Astrocyte of the cerebellum (primary cell): Measurements from ENCODE around the gene MECP2.
"Not testable (repeated sequence)": the region's sequence is repeated elsewhere in the genome, so short reads cannot be mapped to it uniquely, and the experiment has no call there.

ENCODE experiments used
- DNase-seq: peaks from one replicate; pipeline ENCODE4 v3.0.0-alpha.2; 2011; ENCODE audit warnings: low read depth
- H3K4me3 ChIP-seq: 2 replicates; pipeline ENCODE4 v1.5.1; 2011; ENCODE audit warnings: mild to moderate bottlenecking, low read depth, low read length, moderate library complexity
- in situ Hi-C: cut with HindIII; loops from 2 replicates; pipeline ENCODE4 v1.10.0; 2017; ENCODE audit warnings: low sequenced_read_pairs
- TF ChIP-seq, protein P1 (sequence below): IDR thresholded peaks from 2 replicates; pipeline ENCODE4 v1.5.1; 2012; ENCODE audit warnings: low read length, low read depth, moderate library complexity, mild to moderate bottlenecking; ENCODE audit errors: missing control alignments

MECP2 gene

DNA sequence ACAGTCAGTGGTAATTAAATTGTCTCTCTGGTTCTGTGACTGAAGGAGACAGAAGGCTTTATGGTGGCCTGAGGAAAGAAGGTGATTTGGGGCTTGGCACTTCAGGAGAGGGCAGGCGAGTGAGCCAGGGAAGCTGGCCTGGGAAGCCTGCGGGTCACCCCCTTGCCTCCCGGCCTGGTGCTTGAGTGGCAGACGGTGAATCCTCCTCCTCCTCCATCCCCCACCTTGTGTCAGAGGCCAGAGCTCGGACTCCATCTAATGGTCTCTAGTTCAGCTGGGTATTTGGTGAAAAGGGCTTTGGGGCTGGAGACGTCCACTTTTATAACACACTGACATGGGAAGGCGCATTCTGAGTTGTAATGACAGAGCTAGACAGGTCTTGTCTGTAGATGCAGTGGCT is 116.3 kb downstream of the MECP2 start:
- no peak overlapping the region for H3K4me3 ChIP-seq
- DNase-seq, result no peak
- TF ChIP-seq, protein P1, sequence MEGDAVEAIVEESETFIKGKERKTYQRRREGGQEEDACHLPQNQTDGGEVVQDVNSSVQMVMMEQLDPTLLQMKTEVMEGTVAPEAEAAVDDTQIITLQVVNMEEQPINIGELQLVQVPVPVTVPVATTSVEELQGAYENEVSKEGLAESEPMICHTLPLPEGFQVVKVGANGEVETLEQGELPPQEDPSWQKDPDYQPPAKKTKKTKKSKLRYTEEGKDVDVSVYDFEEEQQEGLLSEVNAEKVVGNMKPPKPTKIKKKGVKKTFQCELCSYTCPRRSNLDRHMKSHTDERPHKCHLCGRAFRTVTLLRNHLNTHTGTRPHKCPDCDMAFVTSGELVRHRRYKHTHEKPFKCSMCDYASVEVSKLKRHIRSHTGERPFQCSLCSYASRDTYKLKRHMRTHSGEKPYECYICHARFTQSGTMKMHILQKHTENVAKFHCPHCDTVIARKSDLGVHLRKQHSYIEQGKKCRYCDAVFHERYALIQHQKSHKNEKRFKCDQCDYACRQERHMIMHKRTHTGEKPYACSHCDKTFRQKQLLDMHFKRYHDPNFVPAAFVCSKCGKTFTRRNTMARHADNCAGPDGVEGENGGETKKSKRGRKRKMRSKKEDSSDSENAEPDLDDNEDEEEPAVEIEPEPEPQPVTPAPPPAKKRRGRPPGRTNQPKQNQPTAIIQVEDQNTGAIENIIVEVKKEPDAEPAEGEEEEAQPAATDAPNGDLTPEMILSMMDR, result no peak
- in situ Hi-C loops, result no loop called here

DNA sequence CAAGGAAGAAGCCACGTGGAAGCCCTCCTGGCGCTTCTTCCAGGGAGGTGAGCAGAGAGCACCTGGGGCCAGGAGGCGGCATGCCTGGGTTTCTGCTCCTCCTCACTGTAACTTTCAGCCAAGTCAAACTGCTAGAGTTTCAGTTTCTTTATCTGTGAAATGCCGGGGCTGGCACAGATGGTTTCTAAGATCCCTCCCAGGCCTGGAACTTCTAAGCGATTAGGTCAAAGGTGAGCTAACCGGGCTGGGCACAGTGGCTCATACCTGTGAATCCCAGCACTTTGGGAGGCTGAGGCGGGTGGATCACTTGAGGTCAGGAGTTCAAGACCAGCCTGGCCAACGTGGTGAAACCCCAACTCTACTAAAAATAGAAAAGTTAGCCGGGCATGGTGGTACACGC is 117.1 kb downstream of the MECP2 start:
- in situ Hi-C loops, DNase-seq, H3K4me3 ChIP-seq: not testable (repeated sequence)

DNA sequence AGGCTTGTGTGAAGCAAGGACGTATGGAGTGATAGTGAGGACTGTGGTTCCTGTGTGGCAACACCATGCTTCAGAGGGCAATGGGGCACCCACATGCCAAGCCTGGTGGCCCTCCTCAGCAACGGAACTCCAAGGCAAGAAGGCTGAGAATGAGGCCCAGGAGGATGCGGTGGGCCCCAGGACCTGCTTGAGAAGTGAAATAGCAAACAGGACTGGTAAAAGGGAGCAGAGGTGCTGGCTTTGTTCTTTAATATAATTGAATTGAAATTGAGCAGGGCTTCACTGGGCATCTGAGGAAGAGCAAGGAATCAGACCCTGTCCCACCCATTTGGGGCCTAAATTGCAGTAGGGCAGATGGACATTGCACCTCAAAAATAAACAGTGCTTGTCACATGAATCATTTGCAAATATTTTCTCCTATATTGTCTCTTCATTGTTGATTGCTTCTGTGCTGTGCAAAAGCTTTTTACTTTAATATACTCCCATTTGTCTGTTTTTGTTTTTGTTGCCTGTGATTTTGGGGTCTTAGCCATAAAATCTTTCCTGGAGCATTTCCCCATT is 122.7 kb downstream of the MECP2 start:
- TF ChIP-seq, protein P1, result no peak
- DNase-seq, result no peak
- in situ Hi-C loops, result no loop called here
- H3K4me3 ChIP-seq, result no peak overlapping the region

DNA sequence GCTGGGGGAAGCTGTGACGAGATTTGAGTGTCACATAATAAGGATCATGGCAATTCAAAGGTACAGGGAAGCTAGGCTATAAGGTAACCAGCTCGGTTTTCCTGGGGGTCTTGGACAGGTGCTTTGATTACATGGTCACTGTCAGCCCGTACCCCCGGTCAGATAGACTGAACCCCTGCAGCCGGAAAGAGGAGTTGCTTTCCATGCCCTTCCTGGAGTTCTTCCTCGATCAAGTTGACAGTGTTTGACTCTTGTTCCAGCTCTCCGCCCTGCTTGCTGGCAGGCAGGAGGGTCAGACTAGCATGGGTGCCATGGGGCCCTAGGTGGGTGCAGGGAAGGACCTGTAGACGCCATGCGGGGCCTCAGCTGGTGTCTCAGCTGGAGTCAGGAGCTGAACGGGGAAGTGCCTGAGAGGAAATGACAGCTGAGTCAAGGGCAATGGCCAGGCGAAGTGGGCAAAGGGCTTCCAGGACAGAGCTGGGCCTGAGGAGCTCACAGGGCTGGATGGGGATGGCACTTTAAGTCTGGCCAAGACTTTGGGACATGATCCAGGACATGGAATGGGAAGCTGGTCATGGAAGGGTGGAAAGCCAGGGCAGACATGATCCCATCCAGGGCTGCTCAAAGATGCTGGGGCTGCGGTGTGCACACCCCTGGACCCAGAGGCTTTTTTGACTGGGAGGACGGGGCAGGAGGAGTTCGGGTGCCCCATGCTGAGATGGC is 123.4 kb downstream of the MECP2 start:
- TF ChIP-seq, protein P1, result no peak
- DNase-seq, result no peak
- in situ Hi-C loops, result no loop called here
- H3K4me3 ChIP-seq, result no peak overlapping the region

DNA sequence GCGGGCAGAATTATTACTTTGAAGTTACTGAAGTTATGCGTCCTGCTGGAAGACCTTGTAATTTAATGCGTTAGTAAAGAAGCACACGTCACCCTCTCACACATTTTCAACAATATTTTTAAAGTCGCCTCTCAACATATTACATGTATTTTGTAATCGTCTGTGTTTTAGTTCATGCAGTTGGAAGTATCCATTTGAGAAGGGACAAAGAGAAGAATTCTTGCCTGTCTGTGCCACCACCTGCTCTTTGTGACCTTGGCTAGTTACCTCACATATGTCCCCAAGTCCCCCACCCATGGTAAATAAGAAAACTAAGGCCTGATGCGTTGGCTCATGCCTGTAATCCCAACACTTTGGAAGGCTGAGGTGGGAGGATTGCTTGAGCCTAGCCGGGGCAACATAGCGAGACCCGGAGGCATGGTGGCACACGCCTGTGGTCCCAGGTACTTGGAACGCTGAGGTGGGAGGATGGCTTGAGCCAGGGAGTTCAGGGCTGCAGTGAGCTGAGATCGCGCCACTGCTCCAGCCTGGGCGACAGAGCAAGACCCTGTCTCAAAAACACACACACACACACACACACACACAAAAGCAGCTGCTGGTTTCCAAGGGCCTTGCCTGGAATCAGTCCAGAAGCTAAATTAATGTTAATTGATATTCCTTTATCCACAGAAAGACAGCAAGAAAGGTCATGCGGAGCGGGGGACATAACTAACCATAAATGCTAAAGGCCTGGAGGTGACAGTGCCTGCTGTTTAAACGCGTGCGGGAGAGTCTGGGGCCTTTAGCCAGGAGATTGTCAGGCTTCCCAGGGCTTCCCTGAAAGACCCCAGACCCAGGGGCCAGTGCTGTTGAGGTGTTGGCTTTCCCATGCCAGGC is 124.2 kb downstream of the MECP2 start:
- TF ChIP-seq, protein P1, result no peak
- in situ Hi-C loops, result no loop called here
- peak overlapping the region; percentile 42 for H3K4me3 ChIP-seq
- DNase-seq, result no peak

DNA sequence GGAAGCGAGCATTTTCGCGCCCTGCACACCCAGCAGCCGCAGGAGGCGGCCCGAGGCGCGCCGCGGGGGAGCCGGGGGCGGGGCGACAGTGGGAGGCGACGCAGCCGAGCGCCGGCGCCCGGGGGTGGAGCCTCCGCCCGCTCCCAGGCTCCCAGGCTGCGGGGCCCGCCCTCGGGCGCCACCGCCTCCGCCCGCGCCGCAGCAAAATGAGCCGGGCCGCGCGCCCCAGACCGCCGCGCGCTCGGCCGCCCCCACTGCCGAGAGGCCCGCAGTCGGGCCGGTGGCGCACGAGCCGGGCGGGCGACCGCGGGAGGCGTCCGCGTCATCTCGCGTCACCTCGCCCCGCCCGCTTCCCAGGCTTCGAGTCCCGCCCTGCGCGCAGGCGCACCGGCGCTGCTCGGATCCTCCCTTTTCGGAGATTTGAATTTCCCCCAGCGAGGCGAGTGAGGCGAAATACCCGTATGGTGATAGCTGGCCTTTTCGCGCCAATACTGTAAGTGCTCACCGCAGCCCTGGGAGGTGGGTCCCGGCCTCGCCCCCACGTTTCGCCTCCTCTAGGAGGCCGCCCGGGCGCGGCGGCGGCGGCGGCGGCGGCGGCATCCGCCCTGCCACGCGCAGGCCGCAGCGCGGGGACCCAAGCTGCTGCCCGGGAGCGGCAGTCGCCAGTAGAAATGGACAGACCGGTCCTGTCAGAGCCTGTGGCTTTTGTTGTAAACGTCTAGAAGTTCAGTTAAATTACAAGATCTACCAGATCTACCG is 125.0 kb downstream of the MECP2 start, which contains the start of gene TMEM187:
TMEM187 (plus strand) TSS at position 387 of the 759 bp plus-strand sequence. CDS start 9,309 bp downstream, outside the sequence.
- TF ChIP-seq, protein P1, result no peak
- DNase-seq, result peak; percentile 60
- peak within 1 kb of the TSS; percentile 85 for H3K4me3 ChIP-seq
- in situ Hi-C loops, result no loop called here
